HG03159 (cell line): Measurements from ENCODE around the gene DNAJC10.
"Not testable (repeated sequence)": the region's sequence is repeated elsewhere in the genome, so short reads cannot be mapped to it uniquely, and the experiment has no call there.

Source experiments
- ATAC-seq: cut with Tn5 transposase; IDR thresholded peaks from one replicate; pipeline ENCODE4 v1.9.1; 2021; ENCODE audit warnings: mild to moderate bottlenecking, moderate library complexity; ENCODE audit not compliant: unreplicated experiment

Gene DNAJC10

GRCh38 chr2:182782686-182783085 lies 66.6 kb downstream of the DNAJC10 start:
- ATAC-seq: not testable (repeated sequence)

DNA sequence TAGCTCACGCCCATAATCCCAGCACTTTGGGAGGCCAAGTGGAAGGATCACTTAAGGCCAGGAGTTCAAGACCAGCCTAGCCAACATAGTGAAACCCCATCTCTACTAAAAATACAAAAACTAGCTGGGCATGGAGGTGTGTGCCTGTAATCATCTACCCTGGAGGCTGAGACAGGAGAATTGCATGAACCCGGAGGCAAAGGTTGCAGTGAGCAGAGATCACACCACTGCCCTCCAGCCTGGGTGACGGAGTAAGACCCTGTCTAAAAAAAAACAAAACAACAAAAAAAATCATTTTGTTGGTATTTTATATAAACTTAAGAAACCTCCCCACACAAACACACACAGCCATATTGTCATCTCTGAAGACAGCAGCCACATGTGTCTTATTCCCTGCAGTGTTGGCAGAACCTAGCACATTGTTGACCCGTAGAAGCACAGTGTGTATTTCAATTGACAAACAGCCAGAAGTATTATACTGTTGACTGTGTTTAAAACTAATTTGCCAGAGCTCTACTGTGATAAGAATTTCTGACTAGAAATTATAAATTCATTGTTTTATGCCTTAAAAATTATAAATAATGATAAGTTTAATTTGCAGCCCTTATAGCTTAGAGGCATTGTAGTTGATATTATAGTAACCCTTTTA lies 68.1 kb downstream of the DNAJC10 start:
- ATAC-seq: no peak

DNA sequence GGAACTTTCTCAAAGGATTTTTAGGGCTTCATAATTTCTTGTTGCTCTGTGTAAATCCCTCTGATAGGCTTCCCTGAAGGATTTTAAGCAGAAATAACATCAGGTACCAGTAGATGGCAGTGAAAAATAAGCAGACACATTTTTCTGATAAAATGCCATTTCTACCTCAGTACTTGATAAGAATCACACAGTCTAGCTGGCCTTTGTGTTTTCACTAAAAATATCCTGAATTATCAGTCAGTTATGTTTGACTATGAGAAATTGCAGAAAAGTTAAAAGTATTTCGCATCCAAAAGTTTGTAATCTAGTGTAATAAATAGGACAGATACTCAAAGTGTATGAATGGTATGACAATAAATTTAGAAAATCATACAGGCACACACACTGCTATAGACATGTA lies 68.7 kb downstream of the DNAJC10 start:
- ATAC-seq: peak; percentile 54

DNA sequence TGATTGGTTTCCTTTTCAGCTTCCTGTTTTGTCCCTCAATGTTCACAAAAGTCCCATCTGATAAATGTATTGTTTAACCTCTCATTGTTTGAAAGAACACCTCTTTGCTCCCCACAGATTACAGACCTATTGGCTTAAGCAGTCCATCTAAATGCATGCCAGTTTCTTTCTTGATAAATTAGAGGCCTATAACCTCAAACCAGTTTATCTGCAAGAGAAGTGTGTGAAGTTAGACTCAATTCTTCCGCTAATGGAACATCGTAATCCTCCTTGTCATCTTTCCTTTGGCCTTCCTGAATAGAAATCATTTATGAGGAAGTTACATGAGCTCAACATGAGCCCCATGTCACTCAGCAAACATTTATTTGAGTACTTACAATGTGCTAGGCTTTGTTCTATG lies 76.4 kb downstream of the DNAJC10 start:
- ATAC-seq: no peak

- no peak for ATAC-seq
These were observed 82.7 kb downstream of the DNAJC10 start for GRCh38 chr2:182798736-182799135.

GRCh38 chr2:182804128-182804527 lies 88.1 kb downstream of the DNAJC10 start:
- ATAC-seq: no peak

- ATAC-seq: no peak
These were observed 91.3 kb downstream of the DNAJC10 start for GRCh38 chr2:182807319-182807718.

DNA sequence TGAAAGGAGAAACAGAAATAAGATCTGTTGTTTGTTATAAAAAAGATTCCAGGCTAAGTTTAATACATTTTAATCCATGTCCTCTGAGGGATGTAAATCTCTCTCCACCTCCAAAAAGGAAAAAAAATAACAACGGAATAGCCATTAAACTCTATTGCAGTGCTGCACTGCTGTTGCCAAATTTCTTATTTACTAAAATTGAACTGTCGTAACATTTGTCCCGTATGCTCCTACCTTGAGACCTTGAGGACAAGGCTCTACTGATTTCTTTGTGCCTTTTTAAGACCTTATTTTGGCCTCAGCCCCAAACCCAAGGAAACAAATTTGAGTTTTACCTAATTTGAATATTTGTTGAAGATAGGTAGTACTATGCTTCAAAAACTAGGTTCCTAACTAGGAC lies 94.0 kb downstream of the DNAJC10 start:
- no peak for ATAC-seq

DNA sequence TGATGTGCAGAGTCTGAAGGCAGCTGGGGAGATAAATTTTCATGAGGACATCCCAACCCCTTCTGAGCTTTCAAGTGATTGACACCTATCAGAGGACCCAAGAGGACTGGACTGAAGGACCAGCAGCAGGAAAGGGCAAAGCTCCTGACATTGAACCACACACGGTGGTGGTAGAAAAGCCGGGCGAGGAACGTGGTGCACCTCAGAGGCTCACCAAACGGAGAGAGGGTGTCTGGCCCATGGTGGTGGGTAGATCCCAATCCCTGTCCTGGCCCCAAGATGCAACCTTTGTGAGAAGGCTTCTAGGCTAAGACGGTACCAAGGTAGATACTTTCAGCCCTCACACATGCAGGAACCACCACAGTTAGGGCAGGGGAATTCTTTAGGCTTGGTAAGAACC lies 98.3 kb downstream of the DNAJC10 start:
- no peak for ATAC-seq

GRCh38 chr2:182814804-182815203 lies 98.7 kb downstream of the DNAJC10 start:
- ATAC-seq: no peak

- ATAC-seq: no peak
These were observed 100.8 kb downstream of the DNAJC10 start for GRCh38 chr2:182816866-182817265.

- no peak for ATAC-seq
These were observed 101.5 kb downstream of the DNAJC10 start for GRCh38 chr2:182817558-182817957.

DNA sequence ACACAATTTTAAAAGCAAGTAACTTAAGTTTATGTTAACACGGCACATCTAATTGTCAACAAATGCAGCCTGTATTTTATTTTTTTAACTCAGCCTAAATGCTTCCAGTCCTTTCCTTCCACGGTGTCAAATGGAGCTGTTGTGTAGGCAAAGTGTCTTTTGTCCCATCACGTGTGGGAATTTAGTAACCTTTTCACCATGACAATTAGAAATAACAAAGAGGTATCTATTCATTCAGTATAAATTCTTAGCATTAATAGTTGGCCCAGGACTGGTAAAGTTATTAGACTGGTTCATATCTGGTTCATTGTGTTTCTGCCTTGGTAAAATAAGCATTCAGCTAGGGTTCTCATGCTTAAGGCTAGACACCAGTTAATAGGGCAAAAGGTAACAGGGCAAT lies 102.4 kb downstream of the DNAJC10 start:
- ATAC-seq: no peak

GRCh38 chr2:182818925-182819324 lies 102.9 kb downstream of the DNAJC10 start:
- ATAC-seq: no peak

GRCh38 chr2:182819412-182819811 lies 103.4 kb downstream of the DNAJC10 start:
- no peak for ATAC-seq

DNA sequence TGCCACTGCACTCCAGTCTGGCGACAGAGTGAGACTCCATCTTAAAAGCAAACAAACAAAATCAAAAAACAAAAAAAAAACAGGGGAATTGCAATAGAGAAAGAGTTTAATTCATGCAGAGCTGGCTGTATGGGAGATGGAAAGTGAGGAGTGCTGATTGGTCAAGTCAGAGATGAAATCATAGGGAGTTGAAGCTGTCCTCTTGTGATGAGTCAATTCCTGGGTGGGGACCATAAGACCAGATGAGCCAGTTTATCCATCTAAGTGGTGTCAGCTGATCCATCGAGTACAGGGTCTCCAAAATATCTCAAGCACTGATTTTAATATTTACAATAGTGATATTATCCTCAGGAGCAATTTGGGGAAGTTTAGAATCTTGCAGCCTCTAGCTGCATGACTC lies 105.1 kb downstream of the DNAJC10 start:
- ATAC-seq: no peak

GRCh38 chr2:182822733-182823132 lies 106.7 kb downstream of the DNAJC10 start:
- ATAC-seq: no peak

DNA sequence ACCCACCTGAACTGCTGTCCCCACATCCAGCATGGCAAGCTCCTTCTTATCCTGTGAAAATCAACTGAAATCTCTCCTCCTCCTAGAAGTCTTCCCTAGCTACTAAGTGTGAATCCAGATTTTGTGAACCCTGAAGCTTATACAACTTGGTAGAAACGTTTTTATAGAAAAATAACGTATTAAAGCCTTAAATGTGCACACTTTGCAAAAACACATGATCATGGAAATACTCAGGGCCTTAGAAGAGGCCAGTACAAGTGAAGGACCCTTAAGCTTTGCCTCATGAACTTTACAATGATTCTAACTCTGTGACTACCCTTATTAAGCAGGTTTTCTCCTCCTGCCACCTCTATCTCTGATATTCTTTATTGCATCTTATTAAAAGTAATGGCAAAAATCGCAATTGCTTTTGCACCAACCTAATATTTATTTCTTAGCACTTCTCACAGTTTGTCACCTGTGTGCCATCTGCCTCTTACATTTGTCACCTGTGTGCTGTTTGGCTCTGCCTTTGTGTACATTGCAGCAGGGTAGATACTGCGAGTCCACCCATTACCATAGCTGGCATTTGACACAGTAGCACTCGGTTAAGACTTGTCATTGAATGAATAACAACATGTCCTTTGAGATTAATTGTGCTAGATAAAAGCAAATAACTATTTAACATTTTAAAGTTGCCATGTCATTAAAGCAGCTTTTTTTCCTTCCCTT lies 108.2 kb downstream of the DNAJC10 start:
- ATAC-seq: no peak

GRCh38 chr2:182824767-182825158 lies 108.7 kb downstream of the DNAJC10 start:
- ATAC-seq: no peak

GRCh38 chr2:182826064-182826463 lies 110.0 kb downstream of the DNAJC10 start:
- ATAC-seq: no peak

- ATAC-seq: no peak
These were observed 110.4 kb downstream of the DNAJC10 start for GRCh38 chr2:182826496-182826895.

GRCh38 chr2:182827182-182827879 lies 111.3 kb downstream of the DNAJC10 start:
- ATAC-seq: no peak
